GM18502 (cell line): ENCODE measurements around the gene RIMBP2.
"Not testable (repeated sequence)": the region's sequence is repeated elsewhere in the genome, so short reads cannot be mapped to it uniquely, and the experiment has no call there.

Source experiments
- ATAC-seq: cut with Tn5 transposase; IDR thresholded peaks from one replicate; pipeline ENCODE4 v1.9.1; 2021; ENCODE audit warnings: mild to moderate bottlenecking; ENCODE audit not compliant: unreplicated experiment, poor library complexity

RIMBP2 gene

GRCh38 chr12:130709151-130709970 lies 6.7 kb downstream of the RIMBP2 start:
- no peak for ATAC-seq

- ATAC-seq = no peak
These were observed 7.5 kb downstream of the RIMBP2 start for GRCh38 chr12:130708648-130709047.

- ATAC-seq = no peak
These were observed 8.6 kb downstream of the RIMBP2 start for GRCh38 chr12:130707571-130707891.

- ATAC-seq = no peak
These were observed 9.1 kb downstream of the RIMBP2 start for GRCh38 chr12:130706885-130707570.

GRCh38 chr12:130706311-130706710 lies 9.8 kb downstream of the RIMBP2 start:
- ATAC-seq = no peak

- no peak for ATAC-seq
These were observed 10.8 kb downstream of the RIMBP2 start for GRCh38 chr12:130705178-130705822.

GRCh38 chr12:130704606-130705005 lies 11.5 kb downstream of the RIMBP2 start:
- ATAC-seq = no peak

- ATAC-seq = no peak
These were observed 12.2 kb downstream of the RIMBP2 start for GRCh38 chr12:130703733-130704375.

- no peak for ATAC-seq
These were observed 12.9 kb downstream of the RIMBP2 start for GRCh38 chr12:130702966-130703732.

GRCh38 chr12:130701402-130701744 lies 14.7 kb downstream of the RIMBP2 start:
- ATAC-seq = no peak

- ATAC-seq = no peak
These were observed 15.4 kb downstream of the RIMBP2 start for GRCh38 chr12:130700492-130701401.

- ATAC-seq = no peak
These were observed 18.0 kb downstream of the RIMBP2 start for GRCh38 chr12:130698106-130698505.

GRCh38 chr12:130696379-130697100 lies 19.6 kb downstream of the RIMBP2 start:
- no peak for ATAC-seq

GRCh38 chr12:130695061-130695460 lies 21.0 kb downstream of the RIMBP2 start:
- ATAC-seq = no peak

- ATAC-seq = no peak
These were observed 26.4 kb downstream of the RIMBP2 start for GRCh38 chr12:130689408-130690405.

- not testable (repeated sequence) for ATAC-seq
These were observed 27.1 kb downstream of the RIMBP2 start for GRCh38 chr12:130688999-130689398.
